Measurements from ENCODE around the gene OLAH.

Gene OLAH

DNA sequence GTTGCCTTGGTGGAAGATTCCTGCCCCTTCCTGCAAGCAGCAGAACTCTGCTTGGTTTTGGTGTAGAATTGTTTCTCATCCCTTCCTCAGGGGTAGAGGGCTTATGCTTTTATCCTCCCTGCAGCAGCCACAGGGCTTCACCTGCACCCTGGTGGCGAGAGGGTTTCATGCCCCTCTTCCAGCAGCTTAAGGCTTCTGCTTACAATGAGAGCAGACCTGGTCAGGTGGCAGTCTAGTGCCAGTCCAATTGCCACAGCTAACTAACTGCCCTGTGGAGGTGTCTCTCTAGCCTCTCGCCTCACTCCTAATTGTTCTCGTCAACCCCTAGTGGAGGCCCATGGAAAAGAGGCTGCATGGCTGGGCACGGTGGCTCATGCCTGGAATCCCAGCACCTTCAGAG, 25.5 kb downstream of the OLAH start:
- no peak for DNase-seq (ENCODE audit: low spot score)

DNA sequence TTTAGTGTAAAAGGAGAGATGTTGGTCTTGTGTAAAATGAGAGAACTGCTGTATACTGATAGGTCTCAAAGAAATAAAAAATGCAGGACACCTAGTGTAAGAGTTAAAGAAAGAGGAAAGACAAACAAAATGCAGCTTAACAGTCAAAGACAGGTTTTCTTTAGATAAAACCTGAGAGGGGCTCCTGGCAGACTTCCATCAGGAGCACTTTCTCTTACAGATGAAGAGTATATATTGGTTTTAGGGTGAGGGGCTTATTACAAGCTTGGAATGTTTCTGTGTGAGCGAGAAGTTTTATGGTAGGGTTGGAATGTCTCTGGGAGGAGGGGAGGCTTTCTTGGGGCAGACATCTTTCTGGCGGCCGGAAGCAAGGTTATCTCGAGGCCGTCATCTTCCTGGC, 28.6 kb downstream of the OLAH start:
- no peak for DNase-seq (ENCODE audit: low spot score)

DNA sequence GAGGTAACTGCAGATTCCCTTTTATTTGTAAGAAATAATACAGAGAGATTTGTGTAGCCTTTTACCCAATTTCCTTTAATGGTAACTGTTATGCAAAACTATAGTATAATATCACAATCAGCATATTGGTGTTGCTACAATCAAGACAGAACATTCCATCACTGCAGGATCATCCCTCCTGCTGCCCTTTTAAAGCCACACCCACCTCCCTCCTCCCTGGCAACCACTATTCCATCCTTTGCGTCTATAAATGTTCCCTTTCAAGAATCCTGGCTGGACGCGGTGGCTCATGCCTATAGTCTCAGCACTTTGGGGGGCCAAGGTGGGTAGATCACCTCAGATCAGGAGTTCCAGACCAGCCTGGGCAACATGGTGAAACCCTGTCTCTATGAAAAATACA, 31.7 kb downstream of the OLAH start:
- no peak for DNase-seq (ENCODE audit: low spot score)

DNA sequence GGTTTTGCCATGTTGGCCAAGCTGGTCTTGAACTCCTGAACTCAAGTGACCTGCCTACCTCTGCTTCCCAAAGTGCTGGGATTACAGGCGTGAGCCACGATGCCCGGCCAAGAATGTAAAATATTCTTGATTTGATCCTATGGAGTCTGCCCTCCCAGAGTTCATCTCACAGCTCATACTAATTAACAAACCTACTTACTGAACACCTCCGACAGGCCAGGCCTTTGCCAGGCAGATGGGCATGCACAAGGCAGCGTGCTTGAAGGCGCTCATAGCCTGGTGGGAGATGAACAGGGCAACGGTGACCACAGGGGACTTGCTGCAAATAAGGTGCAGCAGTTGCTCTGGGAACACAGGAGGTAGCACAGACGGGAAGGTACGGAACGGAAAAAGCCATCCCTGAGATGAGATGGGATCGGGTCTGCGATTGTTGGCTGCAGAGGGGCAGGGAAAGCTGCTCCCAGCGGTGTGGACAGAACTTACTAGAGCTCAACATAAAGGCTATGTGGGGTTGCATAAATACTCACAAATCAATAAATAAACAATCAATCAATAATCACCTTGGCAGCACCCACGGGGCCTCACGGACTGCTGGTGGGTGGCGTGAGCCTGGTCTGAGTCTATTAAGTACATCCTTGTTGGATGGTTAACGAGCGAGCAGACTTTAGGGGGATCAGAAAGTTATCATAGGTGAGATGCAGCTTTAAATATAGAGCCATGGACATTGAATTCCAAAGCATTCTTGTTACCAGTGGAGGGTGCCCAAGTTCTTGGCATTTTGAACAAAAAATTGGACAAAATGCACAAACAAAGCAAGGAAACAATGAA, 40.1 kb downstream of the OLAH start:
- no peak for DNase-seq (ENCODE audit: low spot score)

DNA sequence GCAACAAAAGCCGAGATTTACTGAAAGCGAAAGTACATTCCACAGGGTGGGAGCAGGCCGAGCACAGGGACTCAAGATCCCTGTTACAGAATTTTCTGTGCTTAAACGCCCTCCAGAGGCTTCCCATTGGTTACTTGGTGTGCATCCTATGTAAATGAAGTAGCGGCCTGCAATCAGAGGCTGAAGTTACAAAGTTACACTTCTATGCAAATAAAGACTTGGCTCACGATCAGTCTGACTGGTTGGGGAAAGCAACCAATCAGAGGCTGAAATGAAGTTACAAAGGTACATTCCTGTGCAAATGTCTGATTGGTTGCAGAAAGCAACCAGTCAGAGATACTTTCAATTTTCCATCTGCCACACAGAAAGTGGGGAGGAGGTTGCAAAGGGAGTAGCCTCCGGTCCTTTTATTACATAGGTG, 40.8 kb downstream of the OLAH start:
- DNase-seq (ENCODE audit: low spot score): peak; percentile 44

DNA sequence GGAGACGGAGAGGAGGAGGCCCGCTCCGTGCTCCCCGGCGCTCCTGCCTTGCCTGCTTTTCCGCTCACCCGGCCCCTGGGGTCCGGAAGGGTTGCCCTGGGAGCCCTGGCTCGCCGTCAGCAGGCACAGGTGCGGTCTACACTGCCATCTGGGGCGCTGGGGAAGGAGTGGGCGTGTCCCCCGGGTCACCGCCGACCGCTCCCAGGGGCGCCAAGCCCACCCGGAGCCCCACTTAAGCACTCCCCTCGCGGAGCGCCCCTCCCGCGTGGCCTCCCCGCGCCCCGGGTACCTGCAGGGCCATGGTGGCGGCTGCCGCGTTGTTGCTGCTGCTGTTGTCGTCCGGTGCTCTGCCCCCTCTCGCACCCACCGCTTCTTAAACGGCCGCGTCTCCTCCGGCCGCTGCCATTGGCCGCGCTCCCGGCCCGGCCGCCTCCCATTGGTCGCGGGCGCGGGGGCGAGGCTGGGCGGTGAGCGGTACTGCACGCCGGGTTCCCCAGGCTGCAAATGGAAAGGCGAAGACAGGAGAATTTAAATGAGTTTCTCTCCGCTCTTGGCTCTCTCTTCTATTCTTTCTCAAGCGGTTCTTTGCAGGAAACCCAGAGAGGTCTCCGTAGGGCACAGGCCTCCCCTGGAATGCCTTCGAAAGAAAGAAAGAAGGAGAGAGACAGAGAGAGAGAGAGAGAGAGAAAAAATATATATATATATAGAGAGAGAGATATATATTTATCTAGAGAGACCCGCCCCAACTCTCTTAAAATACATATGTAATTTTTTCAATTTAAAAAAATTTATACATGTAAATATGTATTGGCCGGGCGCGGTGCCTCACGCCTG, 44.9 kb downstream of the OLAH start, which contains the start of gene ACBD7:
Gene ACBD7 (minus strand): TSS at position 349 of the 834 bp plus-strand sequence. CDS start 48 bp downstream, at position 301.
- DNase-seq (ENCODE audit: low spot score): peak; percentile 93

DNA sequence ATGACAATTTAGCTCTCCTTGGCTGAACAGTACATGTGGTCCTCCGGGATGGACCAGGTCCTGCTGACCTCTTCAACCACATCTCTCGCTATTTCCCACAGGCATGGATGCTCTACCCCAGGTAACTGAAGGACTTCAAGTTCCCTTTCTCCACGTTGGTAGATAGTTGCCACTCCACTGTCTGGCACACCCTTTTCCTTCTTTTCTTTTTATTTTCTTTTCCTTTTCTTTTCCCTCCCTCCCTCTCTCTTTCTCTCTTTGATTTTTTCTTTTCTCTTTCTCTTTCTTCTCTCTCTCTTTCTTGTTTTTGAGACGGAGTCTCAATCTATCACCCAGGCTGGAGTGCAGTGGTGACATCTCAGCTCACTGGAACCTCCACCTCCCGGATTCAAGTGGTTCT, 47.7 kb downstream of the OLAH start:
- DNase-seq (ENCODE audit: low spot score): no peak

DNA sequence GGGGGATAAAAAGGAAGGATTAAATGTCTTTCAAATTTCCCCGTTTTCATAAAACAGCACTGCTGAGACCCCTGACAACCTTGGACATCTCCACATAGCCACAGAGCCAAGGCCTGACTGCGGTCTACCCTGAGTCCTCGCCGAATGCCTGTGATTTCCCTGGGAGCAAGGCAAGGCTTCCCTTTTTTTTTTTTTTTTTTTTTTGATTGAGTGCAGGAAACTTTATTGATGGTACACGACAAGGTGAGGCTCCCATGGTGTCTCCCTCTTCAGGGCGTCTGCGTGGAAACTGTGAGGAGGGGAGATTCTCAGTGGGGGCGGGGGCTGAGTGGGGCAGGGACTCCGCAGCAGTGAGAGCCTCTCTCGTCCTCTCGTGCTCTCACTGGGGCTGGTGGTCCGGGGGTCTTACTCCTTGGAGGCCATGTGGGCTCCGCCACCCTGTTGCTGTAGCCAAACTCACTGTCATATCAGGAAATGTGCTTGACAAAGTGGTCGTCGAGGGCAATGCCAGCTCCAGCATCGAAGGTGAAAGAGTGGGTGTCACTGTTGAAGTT, 49.2 kb downstream of the OLAH start:
- no peak for DNase-seq (ENCODE audit: low spot score)

DNA sequence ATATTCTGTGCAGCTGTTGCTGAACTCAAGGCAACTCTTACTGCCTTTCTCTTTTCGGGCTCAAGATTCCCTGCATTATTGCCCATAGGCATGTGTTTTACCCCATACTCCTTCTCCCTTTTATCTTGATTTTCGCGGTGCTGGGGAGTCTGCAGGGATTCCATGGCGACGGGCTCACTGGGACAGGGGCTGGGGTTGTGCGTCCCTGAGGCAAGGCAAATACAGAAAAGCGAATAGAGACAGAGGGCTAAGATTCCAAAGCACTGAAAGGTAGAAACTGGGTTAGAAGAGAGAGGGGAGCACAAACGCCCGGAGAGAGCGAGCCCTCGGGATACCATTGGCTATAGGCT, 52.9 kb downstream of the OLAH start:
- DNase-seq (ENCODE audit: low spot score): no peak

DNA sequence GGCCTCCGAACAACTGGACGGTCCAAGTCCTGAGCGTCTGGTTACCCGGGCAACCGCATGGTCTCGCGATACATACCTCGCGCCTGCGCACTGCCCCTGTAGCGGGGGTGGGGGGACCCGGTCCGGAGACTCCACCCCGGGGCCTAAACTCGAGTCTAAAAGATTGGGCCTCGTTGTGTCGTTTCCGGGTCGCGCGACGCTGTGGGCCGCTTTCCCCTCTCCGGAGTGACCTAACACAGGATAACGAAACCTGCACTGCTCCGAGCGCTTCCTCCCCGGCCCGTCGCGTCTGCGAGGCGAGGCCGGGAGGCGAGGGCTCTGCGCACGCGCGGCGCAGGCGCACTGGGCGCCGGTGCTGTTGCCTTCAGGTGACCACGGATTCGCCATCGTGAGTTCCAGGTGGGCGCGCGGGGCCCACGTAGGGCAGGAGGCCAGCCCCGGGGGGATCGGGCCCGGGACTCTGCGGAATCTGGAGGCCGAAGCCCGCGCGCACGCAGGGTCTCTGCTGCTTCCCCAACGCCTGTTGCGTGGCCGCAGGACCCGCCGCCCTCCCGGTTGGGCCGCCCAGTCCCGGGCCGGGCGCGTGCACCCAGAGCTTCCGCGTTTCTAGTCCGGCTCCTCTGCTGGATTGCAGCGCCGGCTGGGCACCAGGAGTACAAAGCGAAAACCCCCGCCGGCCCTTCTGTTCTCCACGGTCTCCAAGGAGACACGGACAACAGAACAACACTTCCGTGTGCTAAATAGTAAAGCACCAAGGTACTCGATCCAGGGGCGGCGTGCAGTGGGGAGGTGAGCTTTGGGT, 53.5 kb downstream of the OLAH start, which contains the start of gene RPP38:
Gene RPP38 (plus strand): TSS at position 345 of the 802 bp plus-strand sequence. CDS start 5,960 bp downstream, outside the sequence.
- DNase-seq (ENCODE audit: low spot score): peak; percentile 94

DNA sequence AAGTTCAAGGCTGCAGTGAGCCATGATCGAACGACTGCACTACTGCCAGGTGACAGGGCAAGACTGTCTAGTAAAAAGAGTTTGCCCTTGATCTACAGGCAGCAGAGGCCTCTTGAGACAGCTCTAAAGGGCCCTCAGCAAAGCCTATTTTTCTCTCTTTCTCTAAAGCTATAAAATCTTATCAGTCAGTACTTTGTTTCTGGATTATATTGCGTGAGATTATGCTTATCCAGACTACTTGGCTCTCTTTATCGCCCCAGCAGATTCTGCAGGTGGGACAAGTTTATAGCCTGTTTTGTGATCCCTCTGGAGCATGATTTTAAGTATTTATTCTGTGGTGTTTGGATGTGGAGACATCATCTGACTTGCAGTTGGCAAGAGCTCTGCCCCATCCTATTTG, 56.1 kb downstream of the OLAH start:
- DNase-seq (ENCODE audit: low spot score): no peak

DNA sequence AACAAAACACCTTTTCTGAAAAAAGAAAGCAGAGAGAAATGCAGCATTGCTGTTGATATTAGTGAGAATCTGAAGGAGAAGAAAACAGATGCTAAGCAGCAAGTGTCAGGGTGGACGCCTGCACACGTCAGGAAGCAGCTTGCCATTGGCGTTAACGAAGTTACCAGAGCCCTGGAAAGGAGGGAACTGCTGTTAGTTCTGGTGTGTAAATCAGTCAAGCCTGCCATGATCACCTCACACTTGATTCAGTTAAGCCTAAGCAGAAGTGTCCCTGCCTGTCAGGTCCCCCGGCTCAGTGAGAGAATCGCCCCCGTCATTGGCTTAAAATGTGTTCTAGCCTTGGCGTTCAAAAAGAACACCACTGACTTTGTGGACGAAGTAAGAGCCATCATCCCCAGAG, 59.8 kb downstream of the OLAH start:
- no peak for DNase-seq (ENCODE audit: low spot score)

DNA sequence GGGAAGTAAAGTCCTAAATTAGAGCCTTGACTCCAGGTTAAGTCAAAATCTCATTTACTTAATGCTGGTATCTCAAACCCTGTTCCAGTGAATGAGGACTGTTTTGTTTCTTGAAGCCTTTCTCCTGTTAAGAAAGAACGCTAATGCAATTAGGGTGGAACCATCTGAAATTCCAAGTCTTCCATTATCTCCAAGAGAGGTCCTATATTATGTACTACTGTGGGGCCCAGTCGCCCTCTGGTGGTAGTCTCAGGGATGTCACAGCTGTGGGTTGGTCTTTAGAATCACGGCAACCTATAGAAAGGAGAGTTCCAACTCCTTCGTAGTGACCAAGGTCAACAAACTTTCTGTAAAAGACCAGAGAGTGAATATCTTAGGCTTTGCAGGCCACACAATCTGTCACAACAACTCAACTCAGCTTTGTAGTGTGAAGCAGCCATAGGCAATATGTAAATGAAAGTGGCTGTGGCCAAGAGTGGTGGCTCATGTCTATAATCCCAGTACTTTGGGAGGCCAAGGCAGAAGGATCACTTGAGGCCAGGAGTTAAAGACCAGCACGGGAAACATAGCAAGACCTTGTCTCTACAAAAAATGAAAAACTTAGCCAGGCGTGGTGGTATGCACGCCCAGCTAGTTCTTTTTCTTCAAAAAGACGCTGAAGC, 62.7 kb downstream of the OLAH start:
- DNase-seq (ENCODE audit: low spot score): peak; percentile 73

DNA sequence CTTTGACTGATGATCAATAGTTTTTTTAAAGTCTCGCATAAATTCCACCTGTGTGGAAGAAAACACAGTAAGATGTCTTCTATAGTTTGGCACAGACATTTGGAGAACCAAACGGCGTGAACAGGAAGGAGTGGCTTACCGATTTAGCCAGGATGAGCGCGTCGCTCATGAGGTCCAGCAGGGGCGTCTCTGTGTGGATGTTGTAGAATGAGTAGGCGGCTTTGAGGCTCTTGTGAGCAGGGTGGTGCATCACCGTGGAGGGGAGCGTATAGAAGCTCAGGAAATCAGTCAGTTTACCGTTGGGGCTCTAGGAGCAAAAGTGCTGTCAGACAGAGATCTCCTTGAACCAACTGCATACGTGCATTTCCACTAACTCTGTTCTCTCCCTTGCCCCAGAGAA, 68.9 kb downstream of the OLAH start:
- no peak for DNase-seq (ENCODE audit: low spot score)

DNA sequence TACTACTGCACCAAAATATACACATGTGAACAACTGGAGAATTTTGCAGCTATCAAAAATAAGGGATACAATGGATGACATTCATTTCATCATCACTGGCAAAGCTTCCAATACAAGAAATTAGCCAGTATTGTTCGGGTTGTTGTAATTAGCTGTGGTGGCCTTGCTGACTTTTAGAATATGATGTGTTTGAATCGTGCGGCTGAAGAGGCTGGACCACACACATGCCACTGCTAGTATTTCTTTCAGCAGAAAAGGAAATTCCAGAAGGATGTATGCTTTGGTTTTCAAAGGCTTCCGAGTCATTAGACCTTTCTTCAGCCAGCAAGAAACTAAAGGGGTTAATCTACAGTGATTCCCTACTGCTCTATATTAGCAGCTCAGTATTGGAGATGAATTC, 70.0 kb downstream of the OLAH start:
- DNase-seq (ENCODE audit: low spot score): no peak

DNA sequence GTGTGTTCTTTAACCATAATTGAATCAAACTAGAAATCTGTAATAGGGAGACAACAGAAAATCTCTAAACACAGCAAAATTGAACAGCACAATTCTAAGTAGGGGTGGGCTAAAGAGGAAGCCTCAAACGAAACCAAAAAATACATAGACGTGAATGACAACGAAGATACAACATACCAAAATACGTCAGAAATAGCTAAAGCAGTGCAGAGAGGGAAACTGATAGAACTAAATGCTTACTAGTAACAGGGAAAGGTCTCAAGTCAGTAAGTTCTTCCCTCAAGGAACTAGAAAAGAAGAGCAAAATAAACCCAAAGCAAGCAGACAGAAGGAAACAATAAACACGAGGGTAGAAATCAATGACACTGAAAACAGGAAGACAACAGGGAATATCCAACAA, 72.5 kb downstream of the OLAH start:
- DNase-seq (ENCODE audit: low spot score): no peak

DNA sequence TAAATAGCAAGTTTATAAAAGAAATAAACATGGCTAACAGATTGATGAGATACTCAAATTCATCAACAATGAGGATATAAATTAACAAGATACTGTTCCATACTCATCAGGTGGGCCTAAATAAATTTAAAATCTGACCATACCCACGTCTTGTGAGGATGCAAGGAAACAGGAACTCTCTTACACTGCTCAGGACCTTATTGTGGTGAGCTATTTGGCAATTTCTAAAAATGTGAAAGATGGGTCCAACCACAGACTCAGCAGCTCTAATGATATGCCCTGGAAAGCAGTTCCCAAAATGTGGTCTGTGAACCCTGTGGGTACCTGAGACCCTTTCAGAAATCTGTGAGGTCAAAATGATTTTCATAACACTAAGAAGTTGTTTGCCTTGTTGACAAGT, 74.9 kb downstream of the OLAH start:
- no peak for DNase-seq (ENCODE audit: low spot score)

DNA sequence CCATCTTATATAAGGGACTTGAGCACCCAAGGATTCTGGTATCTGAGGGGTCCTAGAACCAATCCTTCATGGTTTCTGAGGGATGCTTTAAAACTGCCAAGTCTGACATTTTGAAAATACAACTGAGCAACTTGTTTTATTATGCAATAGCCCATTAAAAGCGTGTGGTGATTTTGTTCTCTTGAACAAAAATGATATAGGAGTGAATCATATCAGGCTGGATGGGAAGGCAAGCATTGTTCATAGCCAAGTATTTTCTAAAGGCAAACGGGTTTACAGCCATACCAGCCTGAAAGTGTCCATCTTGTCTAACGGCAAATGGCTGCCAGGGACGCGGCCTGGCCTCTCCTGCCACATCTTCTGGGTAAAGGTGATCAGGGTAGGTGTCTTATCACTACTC, 76.8 kb downstream of the OLAH start:
- no peak for DNase-seq (ENCODE audit: low spot score)

DNA sequence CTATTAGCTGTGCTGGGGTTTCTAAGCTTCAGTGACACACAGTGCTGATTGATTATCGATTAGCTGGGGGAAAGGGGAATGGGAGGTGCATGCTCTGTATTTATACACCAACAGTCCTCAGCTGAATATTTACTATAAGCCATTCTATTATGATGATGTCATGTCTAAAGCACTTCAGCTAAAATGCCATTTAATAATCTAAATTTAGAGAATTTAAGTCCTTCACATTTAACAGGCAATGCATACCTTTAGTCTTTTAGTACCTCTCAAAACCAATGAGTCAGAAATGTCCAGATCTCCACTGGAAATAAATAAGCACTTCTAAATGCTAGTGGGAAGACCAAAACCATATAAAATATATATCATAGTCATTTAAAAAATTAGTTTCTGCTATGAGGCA, 78.0 kb downstream of the OLAH start:
- no peak for DNase-seq (ENCODE audit: low spot score)

DNA sequence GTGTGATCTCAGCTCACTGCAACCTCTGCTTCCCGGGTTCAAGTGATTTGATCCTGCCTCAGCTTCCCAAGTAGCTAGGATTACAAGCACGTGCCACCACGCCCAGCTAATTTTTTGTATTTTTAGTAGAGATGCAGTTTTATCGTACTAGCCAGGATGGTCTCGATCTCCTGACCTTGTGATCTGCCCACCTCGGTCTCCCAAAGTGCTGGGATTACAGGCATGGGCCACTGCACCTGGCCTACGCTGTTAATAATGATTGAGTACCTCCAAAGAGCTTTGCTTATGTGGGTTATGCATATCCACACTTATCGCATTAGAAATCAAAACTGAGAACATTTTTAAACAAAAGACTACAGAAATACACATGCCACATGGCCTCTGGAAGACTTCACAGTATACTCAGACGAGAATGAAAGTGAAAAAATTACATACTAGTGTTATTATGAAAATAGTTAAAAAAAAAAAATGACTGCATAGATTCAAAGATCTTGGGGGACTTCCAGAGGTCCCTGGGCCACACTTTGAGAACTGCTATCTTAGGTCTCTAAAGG, 78.8 kb downstream of the OLAH start:
- no peak for DNase-seq (ENCODE audit: low spot score)
